Forelimb muscle (tissue), 1 donor: ENCODE measurements around the gene MNAT1. TPM values are rescaled to one million over a fixed set of nuclear protein-coding genes. Genes with fewer than 3 reads are reported as not detected.

ENCODE experiments used
- polyA plus RNA-seq: library from polyadenylated mRNA; unstranded; fragments of 120-200 nt; gene quantifications from one replicate; pipeline ENCODE4 v1.2.1, GENCODE V29; 2013; ENCODE audit not compliant: insufficient read length

MNAT1 gene
- polyA plus RNA-seq, 1 donor: 51.0 TPM

Other genes with a start within 250 kb of the MNAT1 start
- gene C14orf39, start 248.7 kb upstream of the MNAT1 start, polyA plus RNA-seq: 1.8 TPM
- 0.08 TPM for gene SIX6, start 225.6 kb upstream of the MNAT1 start, polyA plus RNA-seq
- 59.4 TPM for gene SIX1, start 85.3 kb upstream of the MNAT1 start, polyA plus RNA-seq
- 21.9 TPM for gene SIX4, start 10.4 kb upstream of the MNAT1 start, polyA plus RNA-seq
- 16.0 TPM for gene TRMT5, start 246.3 kb downstream of the MNAT1 start, polyA plus RNA-seq
- gene SLC38A6, start 246.5 kb downstream of the MNAT1 start, polyA plus RNA-seq: 15.6 TPM